SK-N-SH (cell line): ENCODE measurements around the gene PALLD. TPM values are rescaled to one million over a fixed set of nuclear protein-coding genes. Genes with fewer than 3 reads are reported as not detected.

Source experiments
- CTCF ChIA-PET: fragments of 300-600, 350-600 bp; formaldehyde crosslinking; extraction: SDS; loops from one replicate; lab custom pipeline; 2021; lab: Yijun Ruan, JAX
- POLR2A ChIA-PET: fragments of 350-600 bp; sonication (Branson Sonifier 250); formaldehyde crosslinking; extraction: SDS; loops from one replicate; lab custom pipeline; 2020; ENCODE audit warnings: antibody characterized with exemption, inconsistent platforms; lab: Yijun Ruan, JAX
- DNase-seq: peaks from one replicate; pipeline ENCODE4 v3.0.0; 2012
- H2AFZ ChIP-seq: fragments of 200-600 bp; sonication (generic); 2 replicates; pipeline ENCODE4 v1.8.1; 2016; ENCODE audit warnings: antibody characterized with exemption, mild to moderate bottlenecking, low read depth
- H3F3A ChIP-seq: fragments of 200-600 bp; sonication (generic); replicated peaks from 2 replicates; pipeline ENCODE3; 2016; ENCODE audit warnings: antibody characterized with exemption, mild to moderate bottlenecking; ENCODE audit not compliant: insufficient read depth
- H3K27ac ChIP-seq, 2 experiments: fragments of 200-500 bp in 1 of 2; fragments of 200-600 bp in 1 of 2; sonication (Bioruptor generic) in 1 of 2; sonication (generic), shearing (Covaris generic) in 1 of 2; 2 replicates each; pipeline versions ENCODE4 v1.5.1 to v1.6.1; 2014 to 2016; ENCODE audit warnings: low read depth in 2 of 2, inconsistent platforms in 1 of 2, low read length in 1 of 2, mild to moderate bottlenecking in 1 of 2, mixed read lengths in 1 of 2
- H3K27me3 ChIP-seq: fragments of 200-600 bp; sonication (generic), shearing (Covaris generic); 2 replicates; pipeline ENCODE4 v1.6.1; 2016; ENCODE audit warnings: mixed run types; ENCODE audit not compliant: insufficient read depth
- H3K36me3 ChIP-seq, 2 experiments: fragments of 200-500 bp in 1 of 2; fragments of 200-600 bp in 1 of 2; sonication (Bioruptor generic) in 1 of 2; sonication (generic) in 1 of 2; replicated peaks in 1 of 2; 2 replicates each; pipeline versions ENCODE3 to v1.5.1; 2014 to 2016; ENCODE audit warnings: low read length in 1 of 2, mild to moderate bottlenecking in 1 of 2; ENCODE audit not compliant: insufficient read depth in 2 of 2, control insufficient read depth in 1 of 2
- H3K4me1 ChIP-seq, 2 experiments: fragments of 200-500 bp in 1 of 2; fragments of 200-600 bp in 1 of 2; sonication (Bioruptor generic) in 1 of 2; sonication (generic), shearing (Covaris generic) in 1 of 2; 2 replicates each; pipeline versions ENCODE4 v1.5.1 to v1.6.1; 2014 to 2016; ENCODE audit warnings: low read depth in 1 of 2, low read length in 1 of 2, mixed run types in 1 of 2; ENCODE audit not compliant: insufficient read depth in 2 of 2, control insufficient read depth in 1 of 2
- H3K4me2 ChIP-seq: fragments of 200-600 bp; sonication (generic), shearing (Covaris generic); 2 replicates; pipeline ENCODE4 v1.6.1; 2017; ENCODE audit warnings: mixed run types
- H3K4me3 ChIP-seq, 2 experiments: fragments of 200-500 bp in 1 of 2; fragments of 200-600 bp in 1 of 2; sonication (Bioruptor generic) in 1 of 2; sonication (generic), shearing (Covaris generic) in 1 of 2; 2 replicates each; pipeline versions ENCODE4 v1.5.1 to v1.8.1; 2014 to 2016; ENCODE audit warnings: low read depth in 2 of 2, inconsistent platforms in 1 of 2, low read length in 1 of 2, mild to moderate bottlenecking in 1 of 2, mixed read lengths in 1 of 2, moderate library complexity in 1 of 2
- H3K79me2 ChIP-seq: fragments of 200-600 bp; sonication (generic); 2 replicates; pipeline ENCODE4 v1.8.1; 2017; ENCODE audit warnings: mild to moderate bottlenecking; ENCODE audit not compliant: insufficient read depth
- H3K9ac ChIP-seq: fragments of 200-600 bp; sonication (generic); 2 replicates; pipeline ENCODE4 v1.6.1; 2017; ENCODE audit warnings: mixed run types
- H3K9me2 ChIP-seq: fragments of 200-600 bp; sonication (generic); 2 replicates; pipeline ENCODE4 v1.6.1; 2017; ENCODE audit warnings: mixed run types
- H3K9me3 ChIP-seq: fragments of 200-600 bp; sonication (generic); 2 replicates; pipeline ENCODE4 v1.6.1; 2017; ENCODE audit warnings: mixed run types, mild to moderate bottlenecking, moderate library complexity
- H4K20me1 ChIP-seq: fragments of 200-600 bp; sonication (generic); 2 replicates; pipeline ENCODE4 v1.6.1; 2017; ENCODE audit warnings: mild to moderate bottlenecking, mixed run types; ENCODE audit not compliant: insufficient read depth
- CHD2 ChIP-seq: fragments of 150-350 bp; IDR thresholded peaks from 2 replicates; pipeline ENCODE4 v1.6.1; 2018; ENCODE audit warnings: low read length; ENCODE audit not compliant: partially characterized antibody
- ELF1 ChIP-seq: IDR thresholded peaks from 2 replicates; pipeline ENCODE4 v1.4.0; 2012
- EP300 ChIP-seq, 2 experiments: IDR thresholded peaks; 2 replicates each; pipeline versions ENCODE4 v1.4.0 to v1.6.1; 2012; ENCODE audit warnings: borderline replicate concordance in 1 of 2, low read depth in 1 of 2, low read length in 1 of 2
- FOSL2 ChIP-seq: IDR thresholded peaks from 2 replicates; pipeline ENCODE4 v1.4.0; 2012; ENCODE audit warnings: low read depth, mild to moderate bottlenecking, moderate library complexity, borderline replicate concordance
- GABPA ChIP-seq: IDR thresholded peaks from 2 replicates; pipeline ENCODE4 v1.4.0; 2012; ENCODE audit warnings: low read depth, mild to moderate bottlenecking
- IRF3 ChIP-seq: fragments of 150-350 bp; IDR thresholded peaks from 2 replicates; pipeline ENCODE4 v1.6.1; 2016; ENCODE audit warnings: mild to moderate bottlenecking, low read depth, low read length
- RAD21 ChIP-seq: IDR thresholded peaks from 2 replicates; pipeline ENCODE4 v1.6.1; 2012; ENCODE audit warnings: mild to moderate bottlenecking, low read length
- RCOR1 ChIP-seq: fragments of 150-350 bp; IDR thresholded peaks from 2 replicates; pipeline ENCODE4 v1.6.1; 2017; ENCODE audit warnings: antibody characterized with exemption, low read length
- SIN3A ChIP-seq: IDR thresholded peaks from 2 replicates; pipeline ENCODE4 v1.6.1; 2012; ENCODE audit warnings: low read depth, mild to moderate bottlenecking, low read length, moderate library complexity, borderline replicate concordance
- TAF1 ChIP-seq: IDR thresholded peaks from 2 replicates; pipeline ENCODE4 v1.6.1; 2012; ENCODE audit warnings: low read depth, mild to moderate bottlenecking, low read length, moderate library complexity, borderline replicate concordance
- USF1 ChIP-seq: IDR thresholded peaks from 2 replicates; pipeline ENCODE4 v1.4.0; 2012; ENCODE audit warnings: low read depth, borderline replicate concordance
- WGBS: methylation state at CpG from one replicate; pipeline ENCODE4 v1.1.6; 2017; ENCODE audit warnings: low lambda C conversion rate; 5-methylcytosine and 5-hydroxymethylcytosine counted together
- polyA plus RNA-seq, 3 experiments: library from polyadenylated mRNA; depleted of rRNA; stranded (reverse); fragments of >200 nt; gene quantifications; 2 replicates each; pipeline ENCODE4 v1.2.3, GENCODE V29; 2012
- TF ChIP-seq, protein P1 (sequence below): fragments of 150-350 bp; IDR thresholded peaks from 2 replicates; pipeline ENCODE4 v1.6.1; 2017; ENCODE audit warnings: antibody characterized with exemption, low read length, low read depth, borderline replicate concordance
- TF ChIP-seq, protein P2 (sequence below): IDR thresholded peaks from 2 replicates; pipeline ENCODE4 v1.6.1; 2012; ENCODE audit warnings: mild to moderate bottlenecking, low read depth, low read length, moderate library complexity

Gene PALLD
- polyA plus RNA-seq, 1 of the 3 experiments (the other 2 are of a cell fraction): 33.0 TPM

DNA sequence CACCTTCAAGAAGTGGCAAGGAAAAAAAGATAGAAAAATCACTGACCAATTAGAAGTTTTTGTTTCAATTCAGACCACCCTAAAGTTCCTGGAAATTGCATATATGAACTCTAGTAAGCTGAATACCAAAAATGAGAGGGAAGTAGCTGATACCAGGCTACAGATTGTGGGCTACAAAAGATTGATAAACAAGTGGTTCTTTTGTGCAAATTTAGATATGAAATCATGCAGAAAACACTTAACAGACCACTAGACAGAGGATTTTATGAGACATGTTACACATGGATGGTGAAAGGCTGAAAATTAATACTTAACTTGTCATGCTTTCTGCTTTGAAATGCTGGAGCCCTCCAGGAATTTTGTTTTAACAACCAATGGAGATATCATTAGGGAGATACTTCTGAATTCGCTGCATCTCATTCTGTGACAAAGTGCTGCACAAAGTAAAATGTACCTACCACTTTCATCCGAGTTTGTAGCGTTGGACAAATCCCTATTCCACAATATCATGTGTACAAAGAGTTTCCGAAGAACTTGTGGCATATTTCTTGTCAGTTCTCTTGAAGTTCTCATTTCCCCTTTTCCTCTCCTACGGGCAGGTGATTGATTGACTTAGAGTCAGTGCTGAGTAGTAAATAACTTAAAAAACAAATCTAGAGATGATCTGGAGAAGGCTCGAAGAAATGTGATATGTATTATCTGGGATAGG lies 235.0 kb downstream of the PALLD start:
- no peaks in the 10 kb centered on the region for H3K79me2 ChIP-seq
- no peak overlapping the region for H3K4me3 ChIP-seq
- H3K4me1 ChIP-seq: no peaks in the 10 kb centered on the region; a peak in 1 of 4 replicates
- no peaks in the 10 kb centered on the region for H3F3A ChIP-seq
- no peaks in the 10 kb centered on the region for H3K9me2 ChIP-seq
- no peak for TF ChIP-seq IRF3
- TF ChIP-seq, protein P1, sequence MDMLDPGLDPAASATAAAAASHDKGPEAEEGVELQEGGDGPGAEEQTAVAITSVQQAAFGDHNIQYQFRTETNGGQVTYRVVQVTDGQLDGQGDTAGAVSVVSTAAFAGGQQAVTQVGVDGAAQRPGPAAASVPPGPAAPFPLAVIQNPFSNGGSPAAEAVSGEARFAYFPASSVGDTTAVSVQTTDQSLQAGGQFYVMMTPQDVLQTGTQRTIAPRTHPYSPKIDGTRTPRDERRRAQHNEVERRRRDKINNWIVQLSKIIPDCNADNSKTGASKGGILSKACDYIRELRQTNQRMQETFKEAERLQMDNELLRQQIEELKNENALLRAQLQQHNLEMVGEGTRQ: no peak
- no peak for TF ChIP-seq RAD21
- no peak for TF ChIP-seq USF1
- TF ChIP-seq GABPA: no peak
- no peak for TF ChIP-seq TAF1
- TF ChIP-seq ELF1: no peak
- TF ChIP-seq SIN3A: no peak
- no peak for TF ChIP-seq FOSL2
- no peak for TF ChIP-seq EP300 (IDR thresholded peaks at IDR 0.05; ENCODE audit: borderline replicate concordance in 1 of 2, low read depth in 1 of 2, low read length in 1 of 2)
- TF ChIP-seq, protein P2, sequence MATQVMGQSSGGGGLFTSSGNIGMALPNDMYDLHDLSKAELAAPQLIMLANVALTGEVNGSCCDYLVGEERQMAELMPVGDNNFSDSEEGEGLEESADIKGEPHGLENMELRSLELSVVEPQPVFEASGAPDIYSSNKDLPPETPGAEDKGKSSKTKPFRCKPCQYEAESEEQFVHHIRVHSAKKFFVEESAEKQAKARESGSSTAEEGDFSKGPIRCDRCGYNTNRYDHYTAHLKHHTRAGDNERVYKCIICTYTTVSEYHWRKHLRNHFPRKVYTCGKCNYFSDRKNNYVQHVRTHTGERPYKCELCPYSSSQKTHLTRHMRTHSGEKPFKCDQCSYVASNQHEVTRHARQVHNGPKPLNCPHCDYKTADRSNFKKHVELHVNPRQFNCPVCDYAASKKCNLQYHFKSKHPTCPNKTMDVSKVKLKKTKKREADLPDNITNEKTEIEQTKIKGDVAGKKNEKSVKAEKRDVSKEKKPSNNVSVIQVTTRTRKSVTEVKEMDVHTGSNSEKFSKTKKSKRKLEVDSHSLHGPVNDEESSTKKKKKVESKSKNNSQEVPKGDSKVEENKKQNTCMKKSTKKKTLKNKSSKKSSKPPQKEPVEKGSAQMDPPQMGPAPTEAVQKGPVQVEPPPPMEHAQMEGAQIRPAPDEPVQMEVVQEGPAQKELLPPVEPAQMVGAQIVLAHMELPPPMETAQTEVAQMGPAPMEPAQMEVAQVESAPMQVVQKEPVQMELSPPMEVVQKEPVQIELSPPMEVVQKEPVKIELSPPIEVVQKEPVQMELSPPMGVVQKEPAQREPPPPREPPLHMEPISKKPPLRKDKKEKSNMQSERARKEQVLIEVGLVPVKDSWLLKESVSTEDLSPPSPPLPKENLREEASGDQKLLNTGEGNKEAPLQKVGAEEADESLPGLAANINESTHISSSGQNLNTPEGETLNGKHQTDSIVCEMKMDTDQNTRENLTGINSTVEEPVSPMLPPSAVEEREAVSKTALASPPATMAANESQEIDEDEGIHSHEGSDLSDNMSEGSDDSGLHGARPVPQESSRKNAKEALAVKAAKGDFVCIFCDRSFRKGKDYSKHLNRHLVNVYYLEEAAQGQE: no peak
- no peak for TF ChIP-seq CHD2
- no peak for TF ChIP-seq RCOR1
- ChIA-PET CTCF (no interaction called here), POLR2A (no interaction called here)
- no peak overlapping the region for H3K9ac ChIP-seq
- no peaks in the 10 kb centered on the region for H3K27me3 ChIP-seq
- H3K9me3 ChIP-seq: 0 out of 2 replicates have a peak, but pooled peaks cover 5% of the 10 kb centered on the region
- no peaks in the 10 kb centered on the region for H4K20me1 ChIP-seq
- DNase-seq: no peak
- 92% methylated on average over 6 of the region's 6 CpGs for WGBS
- H2AFZ ChIP-seq: no peak overlapping the region
- peaks cover 0 to 15% of the 10 kb centered on the region in 2 experiments for H3K36me3 ChIP-seq
- H3K27ac ChIP-seq: no peak overlapping the region
- H3K4me2 ChIP-seq: no peak overlapping the region
